Neural progenitor cell (in vitro differentiated cells): Measurements from ENCODE around the gene AQP4.

Source experiments
- CTCF ChIP-seq: fragments of 200-600 bp; sonication (generic); IDR thresholded peaks from 2 replicates; pipeline ENCODE4 v1.5.1; 2017; ENCODE audit warnings: antibody characterized with exemption, mild to moderate bottlenecking
- EZH2 ChIP-seq: fragments of 200-600 bp; sonication (generic); IDR thresholded peaks from 2 replicates; pipeline ENCODE4 v1.6.1; 2017; ENCODE audit warnings: antibody characterized with exemption, mild to moderate bottlenecking, moderate library complexity
- EZH2phosphoT487 ChIP-seq: fragments of 200-600 bp; sonication (generic); IDR thresholded peaks from 2 replicates; pipeline ENCODE4 v1.6.1; 2017; ENCODE audit warnings: antibody characterized with exemption

GRCh38 chr18:26840965-26841364, 24.5 kb downstream of the AQP4 start:
- TF ChIP-seq CTCF (no peak), EZH2 (no peak), EZH2phosphoT487 (no peak)
